Smooth muscle cell of the brain vasculature (primary cell): Measurements from ENCODE around the gene HEATR1.

Experiments
- DNase-seq: peaks from one replicate; pipeline ENCODE4 v3.0.0-alpha.2; 2012; ENCODE audit warnings: low read depth, low spot score

HEATR1 gene

GRCh38 chr1:236543065-236543669, 61.1 kb downstream of the HEATR1 start:
- DNase-seq: no peak

- no peak for DNase-seq
These were observed 62.6 kb downstream of the HEATR1 start for GRCh38 chr1:236541710-236542109.

- DNase-seq: no peak
These were observed 63.4 kb downstream of the HEATR1 start for GRCh38 chr1:236540813-236541465.

- DNase-seq: no peak
These were observed 67.8 kb downstream of the HEATR1 start for GRCh38 chr1:236536540-236536939.

- DNase-seq: no peak
These were observed 68.6 kb downstream of the HEATR1 start for GRCh38 chr1:236535662-236536161.

- DNase-seq: no peak
These were observed 69.1 kb downstream of the HEATR1 start for GRCh38 chr1:236535190-236535589.

- no peak for DNase-seq
These were observed 70.1 kb downstream of the HEATR1 start for GRCh38 chr1:236534151-236534651.

- no peak for DNase-seq
These were observed 71.5 kb downstream of the HEATR1 start for GRCh38 chr1:236532850-236533249.

GRCh38 chr1:236530959-236531358, 73.4 kb downstream of the HEATR1 start:
- DNase-seq: no peak

- DNase-seq: no peak
These were observed 74.0 kb downstream of the HEATR1 start for GRCh38 chr1:236530286-236530685.

- DNase-seq: no peak
These were observed 78.2 kb downstream of the HEATR1 start for GRCh38 chr1:236526079-236526478.

- no peak for DNase-seq
These were observed 79.5 kb downstream of the HEATR1 start for GRCh38 chr1:236524895-236525184.

- no peak for DNase-seq
These were observed 80.0 kb downstream of the HEATR1 start for GRCh38 chr1:236524142-236524894.

GRCh38 chr1:236523704-236524141, 80.6 kb downstream of the HEATR1 start, which contains the start of gene LGALS8:
TSS of gene LGALS8 (plus strand) at chr1:236523982. CDS start at chr1:236526071, 2,089 bp downstream.
- DNase-seq: peak; percentile 49

GRCh38 chr1:236522937-236523703, 81.2 kb downstream of the HEATR1 start:
- no peak for DNase-seq

- no peak for DNase-seq
These were observed 83.8 kb downstream of the HEATR1 start for GRCh38 chr1:236520445-236521005.

GRCh38 chr1:236518322-236518721, 86.0 kb downstream of the HEATR1 start:
- no peak for DNase-seq

- no peak for DNase-seq
These were observed 87.2 kb downstream of the HEATR1 start for GRCh38 chr1:236516929-236517704.

- no peak for DNase-seq
These were observed 88.8 kb downstream of the HEATR1 start for GRCh38 chr1:236515443-236515958.

- no peak for DNase-seq
These were observed 89.4 kb downstream of the HEATR1 start for GRCh38 chr1:236514703-236515442.
